GM21619 (cell line): ENCODE measurements around the gene SLC7A1.

Experiments
- ATAC-seq: cut with Tn5 transposase; IDR thresholded peaks from one replicate; pipeline ENCODE4 v1.9.1; 2021; ENCODE audit not compliant: unreplicated experiment

The SLC7A1 gene

DNA sequence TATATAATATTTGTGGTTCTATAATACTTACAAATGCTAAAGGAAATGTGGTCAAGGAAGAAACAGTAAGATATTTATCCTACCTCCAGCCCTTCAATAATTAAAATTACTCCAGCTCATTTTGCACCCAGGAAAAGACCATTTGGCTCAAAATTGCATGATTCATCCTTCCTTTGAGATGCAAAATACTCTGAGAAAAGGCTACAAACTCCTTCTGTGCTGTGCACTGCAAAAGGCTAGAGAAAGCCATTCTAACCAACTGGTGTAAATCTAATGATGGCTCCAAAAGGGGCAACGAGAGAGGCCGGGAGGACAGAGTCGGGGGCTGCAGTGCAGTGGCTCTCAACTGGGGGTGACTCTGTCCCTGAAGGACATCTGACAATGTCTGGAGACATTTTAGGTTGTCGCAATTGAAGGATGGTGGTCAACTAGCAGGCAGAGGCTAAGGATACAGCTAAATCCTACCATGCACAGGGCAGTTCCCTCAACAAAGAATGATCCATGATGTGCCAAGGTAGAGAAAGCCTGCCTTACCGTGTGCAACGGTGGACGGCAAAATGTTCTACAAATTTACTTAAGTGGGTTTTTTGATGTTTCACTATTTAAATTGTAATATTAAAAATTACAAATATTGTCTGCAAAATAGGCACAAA lies 32.6 kb downstream of the SLC7A1 start:
- no peak for ATAC-seq

DNA sequence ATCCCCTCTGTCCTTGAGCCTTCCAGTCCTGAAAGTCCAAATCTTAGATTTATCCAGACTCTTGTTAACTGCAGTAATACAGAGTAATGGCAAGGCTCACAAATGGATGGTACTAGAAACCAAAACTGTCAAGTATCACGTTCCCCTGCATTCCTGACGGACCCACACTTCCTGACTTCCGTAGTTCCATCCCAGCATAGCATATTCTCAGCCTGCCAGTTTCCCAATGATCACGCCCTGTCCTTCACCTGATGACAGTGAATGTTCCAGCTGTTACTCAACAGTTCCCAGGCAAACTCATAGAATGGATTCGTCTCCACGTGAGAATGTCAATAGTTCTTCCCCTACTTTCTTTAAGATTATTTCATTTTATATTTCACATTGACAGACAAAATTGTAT lies 33.6 kb downstream of the SLC7A1 start:
- ATAC-seq = no peak

DNA sequence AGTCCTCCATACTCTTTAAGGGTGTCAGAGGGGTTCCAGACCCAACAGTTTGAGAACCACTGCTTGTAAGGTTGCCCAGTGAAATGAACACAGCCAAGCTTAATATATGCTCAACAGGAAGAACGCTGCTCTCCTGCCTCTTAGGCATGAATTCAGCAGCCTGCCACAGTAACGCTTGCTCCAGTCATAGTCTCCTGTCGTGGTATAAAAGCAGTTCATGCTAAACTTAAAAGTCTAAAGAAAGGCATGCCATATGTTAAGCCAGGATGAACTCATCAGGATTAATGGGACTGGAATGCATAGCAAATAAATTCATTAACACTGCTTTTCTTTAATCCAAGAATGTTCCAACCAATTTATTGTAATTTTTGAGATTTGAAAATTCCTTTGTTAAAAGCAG lies 38.7 kb downstream of the SLC7A1 start:
- ATAC-seq = no peak

DNA sequence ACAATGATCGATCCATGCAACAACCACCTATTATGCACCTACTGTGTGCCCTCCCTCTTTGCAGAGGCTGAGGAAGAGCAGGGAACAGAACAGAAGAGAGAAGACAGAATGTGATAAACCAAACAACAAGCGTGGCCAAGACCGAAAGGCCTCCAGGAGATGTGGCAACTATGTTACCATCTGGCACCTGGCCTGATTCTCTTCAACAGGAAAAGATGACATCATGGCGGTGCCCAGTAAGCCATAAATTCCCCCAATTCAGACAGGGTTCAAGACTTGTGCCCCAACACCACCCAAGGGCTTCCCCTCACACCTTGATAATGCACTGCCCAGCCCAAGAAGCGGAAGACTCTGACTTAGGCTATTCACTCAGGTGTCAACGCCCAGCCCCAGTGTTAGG lies 44.3 kb downstream of the SLC7A1 start:
- no peak for ATAC-seq

DNA sequence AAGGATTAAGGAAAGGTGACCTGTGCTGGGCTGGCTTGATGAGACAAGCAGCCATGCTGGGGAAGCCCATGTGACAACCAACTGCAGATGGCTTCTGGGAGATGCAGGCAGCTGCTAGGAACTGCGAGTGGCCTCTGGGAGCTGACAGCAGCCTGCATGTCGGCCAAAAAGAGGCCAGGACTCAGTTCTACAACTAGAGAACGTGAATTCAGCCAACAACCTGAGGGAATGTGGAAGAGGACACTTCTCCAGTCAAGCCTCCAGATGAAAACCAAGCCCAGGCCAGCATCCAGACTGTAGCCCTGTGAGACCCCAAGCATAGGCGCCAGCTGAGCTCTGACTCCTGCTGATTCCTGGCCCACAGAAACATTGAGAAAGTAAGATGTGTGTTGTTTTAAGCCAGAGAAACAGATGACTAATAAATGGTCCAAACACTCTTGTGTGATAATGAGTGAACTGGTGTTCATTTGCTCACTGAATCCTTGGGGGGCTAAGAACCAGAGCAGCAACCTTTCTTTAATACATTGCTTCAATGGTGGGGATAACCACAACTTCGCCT lies 45.0 kb downstream of the SLC7A1 start:
- no peak for ATAC-seq

DNA sequence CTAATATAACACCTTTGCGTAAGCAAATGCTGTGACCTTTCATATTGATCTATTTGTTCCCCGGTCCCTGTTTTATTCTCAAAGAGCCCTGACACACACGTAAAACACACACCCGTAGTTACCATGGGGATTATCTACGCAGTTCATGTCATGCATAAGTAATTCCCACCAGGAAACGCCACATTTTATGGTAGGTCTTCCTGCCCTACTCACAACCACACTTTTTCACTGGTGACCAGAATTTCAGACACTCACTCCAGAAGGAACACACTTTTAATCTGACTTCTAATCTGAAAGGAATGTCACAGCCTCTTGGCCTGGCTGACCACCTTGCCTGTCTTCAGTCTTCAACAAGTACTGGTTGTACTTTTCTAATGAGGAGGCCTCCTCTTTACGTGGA lies 46.8 kb downstream of the SLC7A1 start:
- ATAC-seq = no peak

DNA sequence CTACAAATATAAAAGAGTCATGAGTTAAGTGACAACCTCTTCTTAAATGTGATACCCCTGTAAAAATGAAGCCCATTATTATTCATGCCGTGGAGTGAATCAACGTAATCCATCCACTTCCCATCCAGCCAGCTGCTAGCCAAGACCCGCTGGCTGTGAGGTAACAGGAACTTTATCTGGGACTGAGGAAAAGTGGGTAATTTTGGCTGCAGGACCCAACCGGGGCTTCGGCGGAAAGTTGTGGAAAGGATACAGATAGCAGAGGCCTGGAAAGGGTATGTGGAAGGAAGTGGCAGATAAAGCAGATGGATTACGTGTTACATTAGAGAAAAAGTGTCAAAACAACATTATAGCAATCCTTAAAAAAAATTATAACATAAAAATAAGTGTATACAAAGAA lies 48.3 kb downstream of the SLC7A1 start:
- no peak for ATAC-seq

DNA sequence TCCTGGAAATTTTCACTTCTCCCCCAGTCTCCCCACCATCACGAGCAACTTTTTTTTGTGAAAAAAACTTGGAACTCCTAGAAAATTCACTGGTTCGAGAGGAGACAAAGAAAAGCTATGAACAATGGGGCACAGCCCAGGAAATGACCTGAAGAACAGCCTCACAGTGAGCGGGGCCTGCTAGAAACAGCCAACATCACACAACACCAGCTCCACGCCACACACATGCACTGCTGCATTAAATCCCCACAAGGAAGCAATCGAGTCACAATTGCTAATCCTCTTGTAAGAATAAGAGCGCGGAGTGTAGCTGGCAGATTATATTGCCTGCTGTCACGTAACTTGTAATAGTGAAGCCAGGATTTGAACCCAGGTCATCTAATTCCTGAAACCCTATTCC lies 48.8 kb downstream of the SLC7A1 start:
- ATAC-seq = no peak

DNA sequence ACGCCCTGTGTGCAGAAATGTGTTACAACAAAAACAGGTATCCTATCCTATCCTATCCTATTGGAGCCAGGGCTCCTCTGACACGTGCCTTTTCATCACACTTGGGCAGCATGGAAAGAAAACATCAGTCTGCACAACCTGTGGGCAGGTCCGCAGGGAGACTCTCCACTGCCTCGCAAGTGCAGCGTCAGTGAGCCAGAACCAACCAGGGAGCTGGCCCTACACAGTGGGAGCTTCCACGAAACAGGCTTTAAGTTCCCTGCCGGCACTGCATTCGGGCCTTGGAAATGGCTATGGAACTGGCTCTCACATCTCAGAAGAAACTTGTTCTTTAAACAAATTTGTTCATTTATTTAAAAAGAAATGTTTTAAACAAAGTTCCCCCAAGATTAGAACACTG lies 49.5 kb downstream of the SLC7A1 start:
- no peak for ATAC-seq

DNA sequence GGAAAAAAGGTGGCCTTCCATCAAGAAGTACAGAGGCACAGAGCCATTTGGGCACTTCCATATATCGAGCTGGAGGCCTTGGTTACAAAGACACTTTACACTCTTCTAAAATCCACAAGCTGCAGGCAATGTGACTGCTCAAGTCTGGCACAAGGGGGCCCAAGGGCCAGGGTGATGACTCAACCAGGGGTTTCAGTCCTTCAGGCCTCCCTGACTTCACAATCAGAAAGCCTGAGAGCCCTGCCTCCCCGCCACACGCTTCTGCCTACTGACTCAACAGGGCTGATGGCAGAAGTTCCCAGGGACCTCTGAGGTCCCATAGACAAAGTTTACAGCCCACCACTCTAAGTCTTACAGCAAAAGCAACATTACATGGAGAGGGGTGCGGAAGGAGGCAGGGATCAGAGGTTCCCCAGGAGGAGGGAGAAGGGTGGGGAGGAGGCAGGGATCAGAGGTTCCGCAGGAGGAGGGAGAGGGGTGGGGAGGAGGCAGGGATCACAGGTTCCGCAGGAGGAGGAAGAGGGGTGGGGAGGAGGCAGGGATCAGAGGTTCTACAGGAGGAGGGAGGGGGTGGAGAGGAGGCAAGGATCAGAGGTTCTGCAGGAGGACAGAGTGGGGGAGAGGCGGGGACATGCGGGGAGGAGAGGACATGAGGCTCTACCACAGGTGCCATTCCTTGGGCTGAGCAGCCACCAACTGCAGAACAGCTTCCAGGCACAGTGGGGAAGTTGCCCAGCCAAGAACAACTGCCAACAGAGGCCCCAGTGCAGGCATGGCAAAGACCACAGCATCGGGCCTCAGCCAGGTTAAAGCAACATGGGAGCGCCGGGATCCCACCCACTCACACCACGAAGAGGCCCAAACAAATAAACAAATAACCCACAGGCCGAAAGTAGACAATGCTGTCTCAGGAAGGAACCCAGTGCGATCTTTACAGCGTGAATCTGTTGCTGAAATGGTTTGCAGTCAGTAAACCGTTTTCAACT lies 52.0 kb downstream of the SLC7A1 start:
- ATAC-seq = peak; percentile 98

DNA sequence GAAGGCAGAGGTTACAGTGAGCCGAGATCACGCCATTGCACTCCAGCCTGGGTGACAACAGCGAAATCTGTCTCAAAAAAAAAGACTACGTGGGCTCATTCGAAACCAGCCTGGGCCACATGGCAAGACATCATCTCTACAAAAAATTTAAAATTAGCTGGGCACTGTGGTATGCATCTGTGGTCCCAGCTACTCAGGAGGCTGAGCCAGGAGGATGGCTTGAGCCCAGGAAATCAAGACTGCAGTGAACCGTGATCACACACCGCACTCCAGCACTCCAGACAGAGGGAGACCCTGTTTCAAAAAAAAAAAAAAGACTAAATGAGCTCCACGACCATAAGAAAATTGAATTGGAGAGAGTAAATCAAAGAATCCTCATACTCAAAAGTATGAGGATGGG lies 53.1 kb downstream of the SLC7A1 start:
- ATAC-seq = no peak

DNA sequence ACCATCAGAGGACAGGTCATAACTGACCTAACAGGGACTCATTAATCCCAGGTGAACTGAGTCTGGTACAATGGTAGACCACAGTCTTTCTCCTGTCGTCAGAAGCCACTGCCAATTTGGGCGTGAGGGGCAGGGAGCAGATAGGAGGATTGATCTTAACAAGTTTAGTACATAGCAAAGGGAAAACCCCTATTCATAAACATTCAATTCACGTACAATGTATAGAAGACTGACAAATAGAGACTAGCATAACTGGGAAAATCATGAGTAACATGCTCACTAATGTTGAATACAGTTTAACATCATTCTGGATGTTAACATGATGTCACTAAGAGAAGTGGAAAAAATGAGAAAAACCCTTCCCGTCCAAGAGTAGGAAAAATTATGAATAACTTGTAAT lies 54.1 kb downstream of the SLC7A1 start:
- no peak for ATAC-seq

DNA sequence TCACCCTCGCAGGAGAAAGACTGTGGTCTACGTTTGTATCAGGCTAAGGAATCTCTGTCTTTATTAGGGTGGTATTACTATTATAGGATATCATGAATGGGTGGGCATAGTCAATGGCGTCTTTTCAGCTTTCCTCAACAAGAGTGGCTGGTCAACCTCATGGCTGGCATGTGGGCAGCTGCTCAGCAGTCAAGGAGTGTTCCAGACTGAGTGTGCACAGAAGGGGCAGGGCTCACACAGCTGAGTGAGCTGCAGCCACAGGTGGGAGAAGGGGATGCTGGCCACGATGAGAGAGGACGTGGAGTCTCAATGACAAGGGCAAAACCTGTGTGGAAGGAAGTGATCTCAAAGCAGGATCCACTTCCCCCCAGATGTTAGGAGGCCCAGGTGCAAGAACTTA lies 54.7 kb downstream of the SLC7A1 start:
- no peak for ATAC-seq

DNA sequence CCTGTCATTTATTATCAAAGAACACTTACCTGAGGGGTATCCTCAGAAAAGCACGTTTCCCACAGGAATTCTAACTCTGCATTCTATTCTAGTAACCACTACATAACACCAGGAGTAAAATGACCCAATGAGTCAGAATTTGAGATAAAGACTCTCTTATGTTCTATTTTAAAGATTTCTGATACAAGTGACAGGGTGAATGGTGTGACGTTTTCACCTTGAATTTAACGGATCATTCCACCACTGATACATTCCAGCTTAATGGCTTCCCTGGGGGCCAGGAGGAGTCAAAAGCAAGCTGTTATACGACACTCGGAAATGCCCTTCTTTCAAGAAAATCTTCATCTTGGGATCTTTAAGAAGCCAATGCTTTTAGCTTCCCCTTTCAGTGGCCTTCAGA lies 55.2 kb downstream of the SLC7A1 start:
- no peak for ATAC-seq

DNA sequence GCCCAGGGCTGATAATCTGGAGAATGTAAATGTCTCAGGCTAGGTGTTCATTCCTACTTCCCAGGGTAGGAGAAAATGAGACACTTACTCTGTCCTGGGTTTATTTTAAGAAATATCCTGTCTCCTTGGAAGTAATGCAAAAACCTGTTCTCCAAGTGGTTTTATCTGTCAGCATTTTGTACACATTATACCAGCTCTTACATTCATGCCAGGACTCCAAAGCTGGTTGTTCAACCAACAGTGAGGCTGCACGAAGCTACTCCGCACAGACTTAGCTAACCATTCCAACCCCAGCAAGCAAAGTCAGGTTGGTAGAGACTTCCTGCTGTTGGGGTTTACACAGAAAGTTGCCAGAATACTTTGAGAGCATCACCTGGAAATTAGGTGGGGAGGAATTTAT lies 55.6 kb downstream of the SLC7A1 start:
- no peak for ATAC-seq

DNA sequence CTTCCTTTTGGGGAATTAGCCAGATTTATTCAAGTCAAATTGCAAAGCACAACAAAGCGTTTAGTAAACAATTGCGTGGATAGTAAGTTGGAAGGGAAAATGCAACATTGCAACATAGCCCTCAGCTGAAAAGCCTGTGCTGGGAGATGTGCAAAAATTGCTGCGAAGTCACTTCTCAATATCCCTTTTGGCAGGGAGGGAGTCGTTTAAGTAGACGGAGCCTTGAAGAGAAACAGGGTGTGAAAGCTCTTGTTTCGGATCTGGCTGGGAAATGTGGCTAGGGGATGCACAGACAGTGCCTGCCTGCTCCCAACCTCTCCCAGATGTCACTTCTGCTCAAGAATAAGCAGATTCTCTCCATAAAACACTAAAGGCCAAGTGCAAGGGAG lies 56.8 kb downstream of the SLC7A1 start:
- no peak for ATAC-seq

DNA sequence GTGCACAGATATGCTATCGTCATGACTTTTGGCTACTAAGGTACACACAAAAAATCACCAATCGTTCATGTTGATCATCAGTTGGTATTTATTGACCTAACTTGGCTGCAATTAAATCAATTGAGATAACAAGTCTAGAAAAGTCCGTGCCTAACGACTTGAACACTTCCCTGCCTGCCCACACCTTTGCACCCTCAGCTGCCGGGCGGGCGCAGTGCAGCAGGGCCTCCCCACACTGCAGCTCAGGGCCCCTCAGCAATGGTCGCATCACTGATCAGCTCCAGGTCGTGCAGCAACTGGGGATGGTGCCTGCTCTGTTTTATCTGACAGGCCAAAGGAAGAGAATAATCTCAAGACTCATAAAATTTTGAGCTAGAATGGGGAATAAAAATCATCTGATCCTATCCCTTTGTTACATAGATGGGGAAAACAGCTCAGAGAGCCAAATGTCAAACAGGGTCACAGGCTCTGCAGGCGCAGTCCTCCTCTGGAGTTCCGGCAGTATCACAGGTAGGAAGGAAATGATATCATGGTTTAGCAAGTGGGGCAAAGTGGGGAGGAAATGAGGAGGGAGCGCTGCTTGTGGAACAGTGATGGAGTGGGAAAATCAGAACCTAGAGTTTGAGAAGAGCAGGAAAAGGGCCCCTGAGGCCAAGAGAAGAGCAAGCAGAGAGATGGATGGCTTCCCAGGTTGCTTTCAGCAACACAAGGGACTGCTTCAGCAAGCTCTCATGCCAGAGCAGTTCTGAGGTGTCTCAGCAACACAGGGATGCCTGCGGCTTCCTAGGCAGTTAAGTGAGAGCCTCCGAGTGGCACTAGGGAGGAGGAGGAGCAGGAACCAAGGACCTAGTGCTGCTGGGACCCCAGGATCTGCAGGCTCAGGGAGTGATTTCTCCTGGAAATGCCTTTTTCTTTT lies 57.5 kb downstream of the SLC7A1 start:
- ATAC-seq = no peak

DNA sequence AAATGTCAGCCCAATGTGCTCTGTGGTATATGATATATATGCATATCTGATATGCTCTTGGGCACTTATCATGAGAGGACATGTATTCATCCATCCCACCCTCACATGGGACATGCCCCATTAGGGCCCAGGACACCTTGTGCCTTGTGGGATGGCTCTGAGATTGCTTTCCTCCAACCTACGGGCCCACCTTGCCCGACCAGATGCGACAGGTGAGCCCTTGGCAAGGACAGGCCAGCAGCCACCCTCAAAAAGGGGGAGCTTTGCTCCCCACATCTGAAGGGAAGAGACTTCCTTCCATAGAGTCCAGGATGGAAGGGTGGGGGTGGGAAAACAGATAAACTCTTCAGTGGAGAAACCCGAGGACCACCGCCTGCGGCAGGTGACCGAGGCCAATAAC lies 58.6 kb downstream of the SLC7A1 start:
- ATAC-seq = no peak

DNA sequence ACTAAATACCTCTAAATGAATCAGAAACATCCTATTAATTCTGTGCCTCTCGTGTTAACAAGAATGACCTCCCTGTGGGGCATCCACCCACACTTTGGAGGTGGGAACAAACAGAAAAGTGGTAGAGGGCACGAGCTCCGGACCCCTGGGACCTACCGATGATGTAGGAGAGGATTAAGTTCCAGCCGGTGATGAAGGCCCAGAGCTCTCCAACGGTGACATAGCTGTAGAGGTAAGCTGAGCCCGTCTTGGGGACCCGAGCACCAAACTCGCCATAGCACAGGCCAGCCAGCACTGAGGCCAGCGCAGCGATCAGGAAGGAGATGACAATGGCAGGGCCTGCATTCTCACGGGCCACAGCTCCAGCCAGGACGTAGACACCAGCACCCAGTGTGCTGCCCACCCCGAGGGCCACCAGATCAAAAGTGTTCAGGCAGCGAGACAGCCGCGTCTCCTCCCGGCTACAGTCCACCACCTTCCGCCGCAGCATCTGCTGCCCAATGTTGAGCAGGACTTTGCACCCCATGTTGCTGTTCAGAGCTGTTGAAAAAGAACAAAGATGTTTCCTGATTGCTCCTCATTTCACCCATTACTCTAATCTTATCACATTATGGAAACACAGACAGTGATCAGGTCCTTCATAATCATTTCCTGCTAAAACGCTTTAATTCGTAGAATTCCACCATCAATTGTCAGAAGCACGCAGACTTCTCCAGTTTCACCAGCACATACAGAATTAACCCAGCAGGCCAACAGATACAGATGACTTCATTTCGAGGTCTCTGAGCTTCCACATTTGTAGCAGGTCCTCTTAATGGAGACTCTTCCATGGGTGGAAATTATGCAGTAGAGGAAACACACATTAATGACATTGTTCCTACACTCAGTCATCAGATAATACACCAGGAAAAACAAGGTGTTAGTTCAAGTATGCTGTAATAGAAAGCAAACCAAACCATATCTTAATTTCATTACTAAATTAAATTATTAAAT lies 59.5 kb downstream of the SLC7A1 start:
- ATAC-seq = no peak

DNA sequence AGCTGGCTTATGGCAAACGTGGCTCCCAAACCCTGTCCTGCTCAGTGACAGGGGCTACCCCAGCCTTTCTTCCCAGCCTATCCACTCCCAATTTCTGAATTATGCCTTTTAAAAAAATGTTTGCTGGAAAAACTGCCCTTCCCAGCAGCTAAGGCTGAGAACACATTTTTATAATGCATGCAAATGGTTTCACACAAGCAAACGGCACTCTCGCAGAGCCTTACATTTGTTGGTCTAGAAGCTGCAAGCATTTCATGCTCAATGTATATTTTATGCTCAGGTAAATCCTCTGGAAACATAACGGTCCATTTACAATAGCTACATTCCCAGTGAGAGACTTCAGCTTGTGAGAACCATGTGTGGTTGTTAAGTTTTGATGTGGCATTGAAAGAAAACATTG lies 61.4 kb downstream of the SLC7A1 start:
- ATAC-seq = no peak
